ENCODE measurements around the gene ARL6IP5.

ARL6IP5 gene

DNA sequence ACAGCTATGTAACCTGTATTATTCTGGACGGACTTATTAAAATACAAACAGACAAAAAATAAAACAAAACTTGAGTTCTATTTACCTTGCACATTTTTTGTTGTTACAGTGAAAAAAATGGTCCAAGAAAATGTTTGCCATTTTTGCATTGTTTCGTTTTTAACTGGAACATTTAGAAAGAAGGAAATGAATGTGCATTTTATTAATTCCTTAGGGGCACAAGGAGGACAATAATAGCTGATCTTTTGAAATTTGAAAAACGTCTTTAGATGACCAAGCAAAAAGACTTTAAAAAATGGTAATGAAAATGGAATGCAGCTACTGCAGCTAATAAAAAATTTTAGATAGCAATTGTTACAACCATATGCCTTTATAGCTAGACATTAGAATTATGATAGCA is 20.6 kb downstream of the ARL6IP5 start:
- peak; percentile 32 for FAIRE-seq
- TF ChIP-seq, protein P1, sequence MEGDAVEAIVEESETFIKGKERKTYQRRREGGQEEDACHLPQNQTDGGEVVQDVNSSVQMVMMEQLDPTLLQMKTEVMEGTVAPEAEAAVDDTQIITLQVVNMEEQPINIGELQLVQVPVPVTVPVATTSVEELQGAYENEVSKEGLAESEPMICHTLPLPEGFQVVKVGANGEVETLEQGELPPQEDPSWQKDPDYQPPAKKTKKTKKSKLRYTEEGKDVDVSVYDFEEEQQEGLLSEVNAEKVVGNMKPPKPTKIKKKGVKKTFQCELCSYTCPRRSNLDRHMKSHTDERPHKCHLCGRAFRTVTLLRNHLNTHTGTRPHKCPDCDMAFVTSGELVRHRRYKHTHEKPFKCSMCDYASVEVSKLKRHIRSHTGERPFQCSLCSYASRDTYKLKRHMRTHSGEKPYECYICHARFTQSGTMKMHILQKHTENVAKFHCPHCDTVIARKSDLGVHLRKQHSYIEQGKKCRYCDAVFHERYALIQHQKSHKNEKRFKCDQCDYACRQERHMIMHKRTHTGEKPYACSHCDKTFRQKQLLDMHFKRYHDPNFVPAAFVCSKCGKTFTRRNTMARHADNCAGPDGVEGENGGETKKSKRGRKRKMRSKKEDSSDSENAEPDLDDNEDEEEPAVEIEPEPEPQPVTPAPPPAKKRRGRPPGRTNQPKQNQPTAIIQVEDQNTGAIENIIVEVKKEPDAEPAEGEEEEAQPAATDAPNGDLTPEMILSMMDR (IDR thresholded peaks at IDR 0.05; ENCODE audit: insufficient read depth, missing control alignments): no peak
- no peak for DNase-seq (ENCODE audit: insufficient read length, low spot score)

DNA sequence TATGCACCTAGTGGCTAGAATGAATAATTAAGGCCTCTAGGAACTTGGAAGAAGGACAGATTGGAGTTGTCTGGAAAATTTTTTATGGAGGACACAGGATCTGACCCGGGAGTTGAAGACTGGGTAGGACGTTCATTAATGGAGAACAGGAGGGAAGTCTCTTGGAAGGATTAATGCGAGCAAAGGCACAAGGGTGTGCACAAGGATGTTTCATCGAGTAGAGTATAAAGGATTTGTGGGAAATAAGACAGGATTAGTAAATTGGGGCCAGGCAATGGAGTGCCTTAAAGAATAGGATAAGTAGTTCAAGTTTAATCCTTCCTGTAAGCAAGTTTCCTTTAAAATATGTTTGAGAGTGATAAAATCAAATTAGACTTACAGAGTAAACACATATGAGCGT is 23.1 kb downstream of the ARL6IP5 start:
- peak; percentile 93 for FAIRE-seq
- TF ChIP-seq, protein P1 (IDR thresholded peaks at IDR 0.05; ENCODE audit: insufficient read depth, missing control alignments): no peak
- DNase-seq (ENCODE audit: insufficient read length, low spot score): no peak

DNA sequence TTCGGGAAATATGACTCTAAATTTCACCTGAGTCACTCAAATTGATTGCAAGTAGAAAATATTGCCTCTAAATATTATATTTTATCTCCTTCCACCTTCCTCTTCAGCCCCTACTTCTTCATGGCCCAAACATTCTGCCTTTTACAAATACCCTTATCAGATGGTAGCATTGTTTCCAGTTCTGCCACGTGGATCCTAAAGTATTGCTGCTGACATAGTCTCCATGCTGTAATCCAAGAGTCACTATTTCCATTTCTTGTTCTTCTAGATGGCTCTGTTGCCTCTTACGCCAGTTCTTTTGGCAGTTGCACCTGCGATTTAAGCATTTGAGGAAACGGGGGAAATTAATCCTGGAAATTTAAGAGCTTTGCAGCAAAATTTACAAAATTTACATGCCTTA is 24.1 kb downstream of the ARL6IP5 start:
- DNase-seq (ENCODE audit: insufficient read length, low spot score) (no peak), FAIRE-seq (no peak)
- TF ChIP-seq, protein P1 (IDR thresholded peaks at IDR 0.05; ENCODE audit: insufficient read depth, missing control alignments): no peak

DNA sequence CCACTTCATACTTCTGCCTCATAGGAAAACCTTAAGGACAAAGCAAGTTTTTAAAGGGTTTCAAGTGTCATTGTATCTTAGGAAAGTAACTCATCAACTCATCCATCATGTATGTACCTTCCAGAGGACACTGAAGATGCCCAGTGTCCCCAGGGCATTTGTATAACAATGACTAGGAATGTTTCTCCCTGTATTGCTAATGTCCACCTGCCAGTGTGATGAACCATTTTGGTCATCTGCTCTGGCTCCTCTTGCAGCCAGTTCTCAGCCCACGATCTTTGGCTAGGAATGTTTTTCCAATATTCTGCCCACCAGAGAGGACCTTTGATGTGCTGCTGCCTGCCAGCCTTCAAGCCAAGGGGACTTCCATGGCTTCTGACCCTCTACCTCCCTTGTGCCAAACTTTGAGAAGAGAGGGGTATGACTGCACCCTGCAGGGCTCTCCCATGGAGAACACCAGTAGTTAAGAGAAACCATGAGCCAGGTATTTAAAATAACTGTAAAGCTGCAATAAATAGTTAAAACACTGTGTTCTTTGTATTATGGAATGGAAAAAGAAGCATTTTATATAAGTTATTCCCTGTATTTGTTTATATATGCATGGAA is 26.3 kb downstream of the ARL6IP5 start:
- TF ChIP-seq, protein P1 (IDR thresholded peaks at IDR 0.05; ENCODE audit: insufficient read depth, missing control alignments): no peak
- DNase-seq (ENCODE audit: insufficient read length, low spot score) (no peak), FAIRE-seq (no peak)

DNA sequence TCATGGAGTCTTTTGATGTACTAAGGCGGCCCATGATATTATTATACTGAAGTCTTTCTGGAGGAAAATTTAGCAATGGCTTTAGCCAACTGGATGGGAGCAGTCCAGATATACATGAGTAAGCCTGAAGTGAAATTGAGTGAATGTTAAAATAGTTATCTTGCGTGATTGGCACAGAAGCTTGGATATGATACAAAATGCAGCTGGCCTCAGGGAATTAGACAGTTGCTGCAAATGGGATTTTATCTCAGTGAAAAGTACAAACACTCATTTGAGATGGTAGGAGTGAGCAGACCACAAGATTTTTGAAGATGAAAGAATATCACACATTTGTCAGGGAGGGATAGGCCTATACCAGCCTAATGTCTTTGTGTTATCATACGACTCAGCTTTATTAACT is 28.8 kb downstream of the ARL6IP5 start:
- no peak for DNase-seq (ENCODE audit: insufficient read length, low spot score)
- no peak for FAIRE-seq
- TF ChIP-seq, protein P1 (IDR thresholded peaks at IDR 0.05; ENCODE audit: insufficient read depth, missing control alignments): no peak

DNA sequence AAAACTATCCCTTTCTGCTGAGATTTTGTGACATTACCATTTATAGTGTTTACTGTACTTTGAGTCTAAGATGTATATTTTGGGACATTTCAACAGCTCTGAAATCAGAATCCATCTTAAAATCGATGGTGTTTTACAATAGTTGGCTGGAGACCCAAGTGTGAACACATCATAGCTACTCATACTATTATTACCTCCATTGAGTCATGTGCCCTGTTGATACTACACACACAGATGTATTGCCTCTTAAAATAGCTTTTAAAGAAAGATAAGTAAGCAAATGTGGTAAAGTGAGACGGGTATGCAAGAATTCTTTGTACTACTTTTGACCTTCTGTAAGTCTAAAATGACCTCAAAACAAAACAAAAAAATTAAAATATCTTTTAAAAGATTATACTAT is 31.0 kb downstream of the ARL6IP5 start:
- TF ChIP-seq, protein P1 (IDR thresholded peaks at IDR 0.05; ENCODE audit: insufficient read depth, missing control alignments): no peak
- no peak for FAIRE-seq
- DNase-seq (ENCODE audit: insufficient read length, low spot score): no peak

DNA sequence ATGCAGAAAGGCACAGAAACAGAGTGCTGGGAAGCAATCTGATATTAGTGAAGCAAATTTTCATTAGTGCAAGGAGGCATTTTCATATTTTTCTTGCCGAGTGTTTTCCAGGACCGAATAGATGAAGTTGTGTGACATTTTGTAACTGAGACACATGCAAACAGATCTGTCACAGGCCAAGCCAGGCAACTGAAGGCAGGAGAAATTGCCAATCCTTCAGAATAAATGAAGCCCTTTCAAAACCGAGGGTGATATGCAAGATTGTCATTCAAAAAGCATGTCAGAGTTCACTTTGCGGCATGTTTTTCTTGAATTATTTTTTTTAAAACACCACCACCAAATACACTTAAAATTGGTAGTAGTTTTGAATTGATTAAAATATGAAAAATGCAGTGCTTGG is 31.4 kb downstream of the ARL6IP5 start:
- DNase-seq (ENCODE audit: insufficient read length, low spot score): no peak
- TF ChIP-seq, protein P1 (IDR thresholded peaks at IDR 0.05; ENCODE audit: insufficient read depth, missing control alignments): no peak
- FAIRE-seq: no peak
